GM23338 (cell line): ENCODE measurements around the gene SPTLC2. TPM values are rescaled to one million over a fixed set of nuclear protein-coding genes. Genes with fewer than 3 reads are reported as not detected.

ENCODE experiments used
- ATAC-seq: fragments of 200-7000 bp; cut with Tn5 transposase; 3 replicates; pipeline ENCODE4 v1.9.1; 2020
- DNase-seq: peaks from one replicate; pipeline ENCODE4 v3.0.0-alpha.2; 2015; ENCODE audit warnings: low spot score
- H2AFZ ChIP-seq: fragments of 200-600 bp; sonication (generic); 2 replicates; pipeline ENCODE4 v1.8.0; 2016; ENCODE audit warnings: antibody characterized with exemption, mild to moderate bottlenecking, moderate library complexity
- H3F3A ChIP-seq: fragments of 200-600 bp; sonication (generic); replicated peaks from 2 replicates; pipeline ENCODE4 v1.8.0; 2017; ENCODE audit warnings: antibody characterized with exemption, mixed run types, low read depth
- H3K27ac ChIP-seq: fragments of 200-600 bp; sonication (generic); 2 replicates; pipeline ENCODE4 v1.6.1; 2016; ENCODE audit warnings: low read depth
- H3K27me3 ChIP-seq: fragments of 200-600 bp; sonication (generic); 2 replicates; pipeline ENCODE4 v1.8.0; 2016; ENCODE audit warnings: mild to moderate bottlenecking, mixed run types, moderate library complexity; ENCODE audit not compliant: insufficient read depth
- H3K36me3 ChIP-seq: fragments of 200-600 bp; sonication (generic); 2 replicates; pipeline ENCODE4 v1.8.0; 2016; ENCODE audit warnings: mild to moderate bottlenecking; ENCODE audit not compliant: insufficient read depth
- H3K4me1 ChIP-seq: fragments of 200-600 bp; sonication (generic); 2 replicates; pipeline ENCODE4 v1.8.0; 2016; ENCODE audit warnings: mild to moderate bottlenecking, moderate library complexity; ENCODE audit not compliant: insufficient read depth
- H3K4me2 ChIP-seq: fragments of 200-600 bp; sonication (generic); 2 replicates; pipeline ENCODE4 v1.7.1; 2017; ENCODE audit warnings: mixed run types
- H3K4me3 ChIP-seq: fragments of 200-600 bp; sonication (generic); 2 replicates; pipeline ENCODE4 v1.6.1; 2016; ENCODE audit warnings: mixed run types
- H3K79me2 ChIP-seq: fragments of 200-600 bp; sonication (generic); replicated peaks from 2 replicates; pipeline ENCODE4 v1.8.0; 2017; ENCODE audit warnings: mild to moderate bottlenecking; ENCODE audit not compliant: insufficient read depth
- H3K9me2 ChIP-seq: fragments of 200-600 bp; sonication (generic); 2 replicates; pipeline ENCODE4 v1.8.0; 2017; ENCODE audit not compliant: insufficient read depth
- H4K20me1 ChIP-seq: fragments of 200-600 bp; sonication (generic); replicated peaks from 2 replicates; pipeline ENCODE4 v1.8.0; 2017; ENCODE audit warnings: mild to moderate bottlenecking; ENCODE audit not compliant: insufficient read depth
- H3K27ac Mint-ChIP-seq: 2 replicates; pipeline ENCODE4 v1.8.0; 2020; ENCODE audit warnings: inconsistent platforms, mild to moderate bottlenecking, moderate library complexity, mixed read lengths
- H3K27me3 Mint-ChIP-seq: 3 replicates; pipeline ENCODE4 v1.8.0; 2022; ENCODE audit warnings: low read depth, mild to moderate bottlenecking, moderate library complexity, mixed read lengths, inconsistent platforms; ENCODE audit not compliant: insufficient read depth, poor library complexity
- H3K36me3 Mint-ChIP-seq: 3 replicates; pipeline ENCODE4 v1.8.0; 2021; ENCODE audit warnings: low read depth, mild to moderate bottlenecking, inconsistent platforms, moderate library complexity, mixed read lengths
- H3K4me1 Mint-ChIP-seq: 3 replicates; pipeline ENCODE4 v1.8.0; 2020; ENCODE audit warnings: mild to moderate bottlenecking, inconsistent platforms, mixed read lengths
- H3K4me3 Mint-ChIP-seq: 3 replicates; pipeline ENCODE4 v1.8.0; 2021; ENCODE audit warnings: moderate library complexity, mild to moderate bottlenecking, inconsistent platforms, mixed read lengths
- H3K9me3 Mint-ChIP-seq: 3 replicates; pipeline ENCODE4 v1.8.0; 2020; ENCODE audit warnings: moderate library complexity, mild to moderate bottlenecking, inconsistent platforms, mixed read lengths
- CREB1 ChIP-seq: fragments of 250-450 bp; sonication (Bioruptor Pico); IDR thresholded peaks from 2 replicates; pipeline ENCODE4 v1.5.0; 2020; ENCODE audit warnings: low read depth, mild to moderate bottlenecking, moderate library complexity
- CTCF ChIP-seq, 2 experiments: fragments of 200-600 bp in 1 of 2; sonication (generic) in 1 of 2; conservative IDR thresholded peaks; 2 replicates each; pipeline versions ENCODE4 v1.5.1 to v1.6.1; 2016 to 2017; ENCODE audit warnings: antibody characterized with exemption in 2 of 2, low read depth in 2 of 2, mild to moderate bottlenecking in 2 of 2, moderate library complexity in 1 of 2
- ETS1 ChIP-seq: IDR thresholded peaks from 2 replicates; pipeline ENCODE4 v1.6.1; 2016; ENCODE audit warnings: antibody characterized with exemption
- EZH2phosphoT487 ChIP-seq: fragments of 200-600 bp; sonication (generic); IDR thresholded peaks from one replicate; pipeline ENCODE4 v1.8.1; 2018; ENCODE audit warnings: antibody characterized with exemption; ENCODE audit not compliant: unreplicated experiment
- JUNB ChIP-seq: IDR thresholded peaks from one replicate; pipeline ENCODE4 v1.6.1; 2016; ENCODE audit warnings: antibody characterized with exemption; ENCODE audit not compliant: unreplicated experiment
- NANOG ChIP-seq: IDR thresholded peaks from 2 replicates; pipeline ENCODE4 v1.6.1; 2016; ENCODE audit warnings: antibody characterized with exemption, borderline replicate concordance
- POLR2AphosphoS5 ChIP-seq: IDR thresholded peaks from 2 replicates; pipeline ENCODE4 v1.6.1; 2016; ENCODE audit warnings: antibody characterized with exemption, low read depth
- STAT1 ChIP-seq: IDR thresholded peaks from one replicate; pipeline ENCODE4 v1.6.1; 2016; ENCODE audit warnings: antibody characterized with exemption; ENCODE audit not compliant: unreplicated experiment
- ZNF114 ChIP-seq: fragments of 250-450 bp; sonication (Bioruptor Pico); IDR thresholded peaks from 2 replicates; pipeline ENCODE4 v1.5.0; 2020; ENCODE audit warnings: mild to moderate bottlenecking, moderate library complexity
- ZNF331 ChIP-seq: fragments of 250-450 bp; sonication (Bioruptor Pico); IDR thresholded peaks from 2 replicates; pipeline ENCODE4 v1.5.0; 2020; ENCODE audit warnings: low read depth, mild to moderate bottlenecking, moderate library complexity
- ZNF462 ChIP-seq: fragments of 250-450 bp; sonication (Bioruptor Pico); IDR thresholded peaks from 2 replicates; pipeline ENCODE4 v1.5.0; 2020; ENCODE audit warnings: mild to moderate bottlenecking, moderate library complexity
- polyA plus RNA-seq: library from polyadenylated mRNA; unstranded; fragments of >200 nt; fragmentation: Nextera tagmentation; extraction: Ambion mirVana; gene quantifications from 2 replicates; pipeline ENCODE4 v1.2.1, GENCODE V29; 2016
- total RNA-seq: library from RNA; depleted of rRNA; stranded (reverse); fragments of >200 nt; shearing (Covaris generic); gene quantifications from 2 replicates; pipeline ENCODE4 v1.2.3, GENCODE V29; 2014

Gene SPTLC2
- total and polyA plus RNA-seq, 2 experiments from 2014 or later, result 22.3 to 38.9 TPM

GRCh38 chr14:77582511-77582910, 33.9 kb downstream of the SPTLC2 start:
- no peak overlapping the region for H3K4me2 ChIP-seq

GRCh38 chr14:77580964-77581505, 35.4 kb downstream of the SPTLC2 start:
- Mint-ChIP-seq H3K27ac (no peak overlapping the region), H3K4me3 (no peak overlapping the region), H3K9me3 (no peaks in the 10 kb centered on the region), H3K36me3 (peaks cover 3% of the 10 kb centered on the region; the same call in 1 of the 3 replicates), H3K27me3 (no peaks in the 10 kb centered on the region), H3K4me1 (no peaks in the 10 kb centered on the region)
- peaks cover 7% of the 10 kb centered on the region; the same call in 1 of the 2 replicates for H3K36me3 ChIP-seq
- no peak overlapping the region for H3K4me2 ChIP-seq
- no peaks in the 10 kb centered on the region for H3K9me2 ChIP-seq
- ATAC-seq (no peak), DNase-seq (no peak)
- H3K4me3 ChIP-seq, result no peak overlapping the region
- H3K27ac ChIP-seq, result no peak overlapping the region
- no peaks in the 10 kb centered on the region for H3K27me3 ChIP-seq
- H3F3A ChIP-seq, result no peaks in the 10 kb centered on the region
- H2AFZ ChIP-seq, result no peak overlapping the region
- H3K4me1 ChIP-seq, result no peaks in the 10 kb centered on the region; the same call in 1 of the 2 replicates
- H4K20me1 ChIP-seq, result peaks cover 18% of the 10 kb centered on the region
- H3K79me2 ChIP-seq, result peaks cover 66% of the 10 kb centered on the region
- TF ChIP-seq EZH2phosphoT487 (no peak), ZNF462 (CRISPR knock-in tag) (no peak), ZNF114 (no peak), CREB1 (no peak), NANOG (no peak), ZNF331 (CRISPR knock-in tag) (no peak), POLR2AphosphoS5 (no peak), JUNB (no peak), CTCF (conservative IDR thresholded peaks at IDR 0.05; ENCODE audit: low read depth in 2 of 2) (no peak), ETS1 (no peak)

More at GRCh38 chr14:77582511-77582910, 33.9 kb downstream of the SPTLC2 start:
- no peaks in the 10 kb centered on the region for H3K36me3 Mint-ChIP-seq
- Histone ChIP-seq H3K79me2 (peaks cover 81% of the 10 kb centered on the region), H2AFZ (no peak overlapping the region), H4K20me1 (peaks cover 21% of the 10 kb centered on the region), H3K27ac (no peak overlapping the region), H3F3A (no peaks in the 10 kb centered on the region), H3K4me1 (no peaks in the 10 kb centered on the region; the same call in 1 of the 2 replicates), H3K4me3 (no peak overlapping the region), H3K9me2 (no peaks in the 10 kb centered on the region), H3K36me3 (no peaks in the 10 kb centered on the region), H3K27me3 (no peaks in the 10 kb centered on the region)
- ATAC-seq, result no peak
- H3K9me3 Mint-ChIP-seq, result no peaks in the 10 kb centered on the region
- H3K27me3 Mint-ChIP-seq, result no peaks in the 10 kb centered on the region
- TF ChIP-seq ZNF331 (CRISPR knock-in tag) (no peak), EZH2phosphoT487 (no peak), STAT1 (no peak)
- peak overlapping the region; percentile 24; the same call in 1 of the 2 replicates for H3K27ac Mint-ChIP-seq
- no peak overlapping the region for H3K4me3 Mint-ChIP-seq
- DNase-seq, result no peak
- no peaks in the 10 kb centered on the region for H3K4me1 Mint-ChIP-seq
